Effector memory CD8-positive, alpha-beta T cell (primary cell): ENCODE measurements around the gene SOX9.
A peak's percentile ranks its signal among the peaks of the same experiment; 100 is the strongest.

Source experiments
- ATAC-seq: fragments of 150-1000 bp; cut with Tn5 transposase; replicated peaks from 2 replicates; pipeline ENCODE4 v1.10.0; 2021; ENCODE audit warnings: mild to moderate bottlenecking, moderate library complexity
- DNase-seq, 3 experiments: peaks; one replicate each; pipeline ENCODE4 v3.0.0; 2021
- H3K27ac Mint-ChIP-seq, 2 donors: one replicate each; pipeline ENCODE4 v1.8.0; 2022; ENCODE audit warnings: mild to moderate bottlenecking in 2 of 2, mixed read lengths in 2 of 2, moderate library complexity in 2 of 2
- H3K27me3 Mint-ChIP-seq, 2 donors: one replicate each; pipeline ENCODE4 v1.8.0; 2022; ENCODE audit warnings: mixed read lengths in 2 of 2
- H3K36me3 Mint-ChIP-seq: one replicate; pipeline ENCODE4 v1.8.0; 2022; ENCODE audit warnings: mild to moderate bottlenecking, moderate library complexity, mixed read lengths; ENCODE audit not compliant: insufficient read depth
- H3K4me1 Mint-ChIP-seq, 2 donors: one replicate each; pipeline ENCODE4 v1.8.0; 2022; ENCODE audit warnings: low read depth in 2 of 2, mixed read lengths in 2 of 2
- H3K4me3 Mint-ChIP-seq, 2 donors: one replicate each; pipeline ENCODE4 v1.8.0; 2022; ENCODE audit warnings: mild to moderate bottlenecking in 2 of 2, mixed read lengths in 2 of 2, moderate library complexity in 2 of 2
- H3K9me3 Mint-ChIP-seq, 2 donors: one replicate each; pipeline ENCODE4 v1.8.0; 2022; ENCODE audit warnings: mixed read lengths in 2 of 2

Gene SOX9

DNA sequence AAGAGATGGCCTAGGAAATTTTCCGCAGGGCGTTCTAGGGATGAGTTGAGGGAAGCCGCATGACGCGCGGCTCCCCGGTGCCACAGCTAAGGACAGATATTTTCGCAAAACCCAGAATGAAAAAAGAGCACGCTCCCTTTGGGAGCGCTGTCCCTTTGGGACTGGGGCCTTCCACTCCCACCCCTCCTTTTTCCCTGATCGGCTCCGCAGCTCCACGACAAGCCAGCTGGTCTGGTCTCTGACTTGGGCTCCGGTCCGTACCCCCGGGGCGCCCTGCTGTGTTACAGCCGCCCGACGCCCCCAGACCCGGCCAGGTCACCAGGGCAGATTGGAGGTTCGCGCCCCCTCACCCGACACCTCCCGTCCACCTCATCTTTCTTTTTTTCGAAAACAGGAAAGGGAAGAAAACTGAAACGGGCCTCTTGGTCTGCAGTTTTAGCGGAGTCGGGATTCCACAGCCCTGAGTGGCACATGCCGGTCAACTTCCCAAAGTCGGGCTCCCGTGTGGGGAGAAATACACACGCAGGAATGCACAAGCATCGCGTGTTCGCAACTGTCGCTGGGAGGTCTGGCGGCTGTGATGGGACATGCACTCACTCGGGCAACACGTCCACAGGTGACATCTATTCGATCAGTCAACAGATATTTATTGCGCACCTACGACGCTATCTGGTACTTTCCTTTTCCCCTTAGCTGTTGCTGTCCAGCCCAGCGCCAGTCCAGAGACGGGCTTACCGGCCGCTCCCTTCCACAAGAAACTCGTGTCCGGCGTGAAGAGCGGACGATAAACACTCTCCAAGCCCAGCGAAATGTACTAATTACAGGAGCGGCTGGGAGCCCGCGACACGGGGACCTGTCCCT, 3.9 kb upstream of the SOX9 start:
- H3K27me3 Mint-ChIP-seq = peaks cover 55 to 88% of the 10 kb centered on the region in 2 donors
- H3K9me3 Mint-ChIP-seq = no peaks in the 10 kb centered on the region
- no peak overlapping the region for H3K27ac Mint-ChIP-seq
- DNase-seq (no peak), ATAC-seq (no peak)
- H3K36me3 Mint-ChIP-seq = peaks cover 2% of the 10 kb centered on the region
- no peaks in the 10 kb centered on the region for H3K4me1 Mint-ChIP-seq
- peak overlapping the region in 1 of 2 donors; percentile 10 for H3K4me3 Mint-ChIP-seq

- Mint-ChIP-seq H3K9me3 (no peaks in the 10 kb centered on the region), H3K27me3 (peaks cover 59 to 96% of the 10 kb centered on the region in 2 donors), H3K36me3 (peaks cover 2% of the 10 kb centered on the region), H3K4me1 (no peaks in the 10 kb centered on the region), H3K27ac (no peak overlapping the region), H3K4me3 (no peak overlapping the region)
- ATAC-seq (no peak), DNase-seq (no peak)
Observed at GRCh38 chr17:72117535-72118334, 3.1 kb upstream of the SOX9 start.

GRCh38 chr17:72118335-72119076, 2.3 kb upstream of the SOX9 start:
- no peak overlapping the region for H3K27ac Mint-ChIP-seq
- H3K27me3 Mint-ChIP-seq = peaks cover 66 to 99% of the 10 kb centered on the region in 2 donors
- peaks cover 0 to 4% of the 10 kb centered on the region in 2 donors for H3K4me1 Mint-ChIP-seq
- DNase-seq = peak in 1 of 3 experiments; percentile 2
- no peaks in the 10 kb centered on the region for H3K9me3 Mint-ChIP-seq
- ATAC-seq = no peak
- peaks cover 2% of the 10 kb centered on the region for H3K36me3 Mint-ChIP-seq
- no peak overlapping the region for H3K4me3 Mint-ChIP-seq

DNA sequence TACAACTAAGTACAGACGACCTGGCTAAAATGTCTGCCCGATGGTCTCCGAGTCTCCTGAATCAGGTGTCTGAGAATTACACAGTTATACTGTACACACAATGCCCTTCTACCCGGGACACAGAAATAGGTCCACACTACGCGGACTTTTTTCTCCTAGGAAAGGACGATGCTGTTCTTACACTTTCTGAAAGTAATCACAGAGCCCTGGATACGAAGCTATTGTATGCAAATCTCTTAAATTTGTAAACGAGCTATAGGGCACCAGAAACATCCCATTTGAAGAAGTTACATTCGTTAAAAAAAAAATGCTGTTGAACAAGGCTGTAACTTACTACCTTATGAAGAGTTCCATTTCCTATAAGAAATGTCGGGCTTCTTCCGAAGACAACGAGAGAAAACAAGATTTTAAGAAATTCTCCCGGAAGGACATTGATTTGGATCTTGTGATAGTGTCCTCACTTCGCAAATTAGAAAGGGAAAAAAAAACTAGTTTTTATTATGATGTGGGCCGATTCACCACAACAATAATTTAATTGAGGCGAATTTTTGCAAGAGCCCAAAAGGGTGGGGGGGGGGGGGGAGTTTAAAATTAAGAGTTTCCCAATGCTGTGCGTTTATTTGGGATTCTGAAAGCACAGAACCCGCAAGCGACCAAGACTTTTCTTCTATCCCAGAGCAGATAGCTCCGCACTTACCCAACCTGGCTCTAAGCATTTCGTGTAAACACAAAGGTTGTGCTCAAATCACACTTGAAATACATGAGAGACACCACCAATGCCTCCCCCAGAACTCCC, 1.5 kb upstream of the SOX9 start:
- no peak overlapping the region for H3K4me3 Mint-ChIP-seq
- H3K27ac Mint-ChIP-seq = no peak overlapping the region
- H3K4me1 Mint-ChIP-seq = peaks cover 0 to 4% of the 10 kb centered on the region in 2 donors
- DNase-seq (no peak), ATAC-seq (no peak)
- H3K9me3 Mint-ChIP-seq = peaks cover 0 to 2% of the 10 kb centered on the region in 2 donors
- H3K27me3 Mint-ChIP-seq = peaks cover 71 to 99% of the 10 kb centered on the region in 2 donors
- peaks cover 2% of the 10 kb centered on the region for H3K36me3 Mint-ChIP-seq

GRCh38 chr17:72119873-72120641, 763 bp upstream of the SOX9 start:
- no peak for DNase-seq
- no peak for ATAC-seq
- H3K27ac Mint-ChIP-seq = no peak overlapping the region
- peaks cover 0 to 2% of the 10 kb centered on the region in 2 donors for H3K9me3 Mint-ChIP-seq
- H3K4me3 Mint-ChIP-seq = no peak overlapping the region
- H3K4me1 Mint-ChIP-seq = peaks cover 0 to 4% of the 10 kb centered on the region in 2 donors
- H3K36me3 Mint-ChIP-seq = peaks cover 2% of the 10 kb centered on the region
- peaks cover 75 to 98% of the 10 kb centered on the region in 2 donors for H3K27me3 Mint-ChIP-seq

DNA sequence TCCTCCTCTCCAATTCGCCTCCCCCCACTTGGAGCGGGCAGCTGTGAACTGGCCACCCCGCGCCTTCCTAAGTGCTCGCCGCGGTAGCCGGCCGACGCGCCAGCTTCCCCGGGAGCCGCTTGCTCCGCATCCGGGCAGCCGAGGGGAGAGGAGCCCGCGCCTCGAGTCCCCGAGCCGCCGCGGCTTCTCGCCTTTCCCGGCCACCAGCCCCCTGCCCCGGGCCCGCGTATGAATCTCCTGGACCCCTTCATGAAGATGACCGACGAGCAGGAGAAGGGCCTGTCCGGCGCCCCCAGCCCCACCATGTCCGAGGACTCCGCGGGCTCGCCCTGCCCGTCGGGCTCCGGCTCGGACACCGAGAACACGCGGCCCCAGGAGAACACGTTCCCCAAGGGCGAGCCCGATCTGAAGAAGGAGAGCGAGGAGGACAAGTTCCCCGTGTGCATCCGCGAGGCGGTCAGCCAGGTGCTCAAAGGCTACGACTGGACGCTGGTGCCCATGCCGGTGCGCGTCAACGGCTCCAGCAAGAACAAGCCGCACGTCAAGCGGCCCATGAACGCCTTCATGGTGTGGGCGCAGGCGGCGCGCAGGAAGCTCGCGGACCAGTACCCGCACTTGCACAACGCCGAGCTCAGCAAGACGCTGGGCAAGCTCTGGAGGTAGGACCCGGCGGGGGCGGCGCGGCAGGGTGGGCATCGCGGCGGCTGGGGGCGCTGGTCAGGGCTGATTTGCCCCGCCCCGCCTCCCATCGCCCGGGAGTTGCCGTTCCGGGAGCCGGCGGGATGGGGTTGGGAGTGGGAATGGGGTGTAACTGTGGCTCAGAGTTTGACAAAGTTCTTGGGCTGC, 567 bp downstream of the SOX9 start:
- H3K27ac Mint-ChIP-seq = no peak overlapping the region
- no peak for DNase-seq
- H3K4me1 Mint-ChIP-seq = peaks cover 0 to 4% of the 10 kb centered on the region in 2 donors
- peaks cover 62 to 85% of the 10 kb centered on the region in 2 donors for H3K27me3 Mint-ChIP-seq
- H3K36me3 Mint-ChIP-seq = peaks cover 2% of the 10 kb centered on the region
- H3K9me3 Mint-ChIP-seq = peaks cover 0 to 2% of the 10 kb centered on the region in 2 donors
- no peak for ATAC-seq
- H3K4me3 Mint-ChIP-seq = no peak overlapping the region

DNA sequence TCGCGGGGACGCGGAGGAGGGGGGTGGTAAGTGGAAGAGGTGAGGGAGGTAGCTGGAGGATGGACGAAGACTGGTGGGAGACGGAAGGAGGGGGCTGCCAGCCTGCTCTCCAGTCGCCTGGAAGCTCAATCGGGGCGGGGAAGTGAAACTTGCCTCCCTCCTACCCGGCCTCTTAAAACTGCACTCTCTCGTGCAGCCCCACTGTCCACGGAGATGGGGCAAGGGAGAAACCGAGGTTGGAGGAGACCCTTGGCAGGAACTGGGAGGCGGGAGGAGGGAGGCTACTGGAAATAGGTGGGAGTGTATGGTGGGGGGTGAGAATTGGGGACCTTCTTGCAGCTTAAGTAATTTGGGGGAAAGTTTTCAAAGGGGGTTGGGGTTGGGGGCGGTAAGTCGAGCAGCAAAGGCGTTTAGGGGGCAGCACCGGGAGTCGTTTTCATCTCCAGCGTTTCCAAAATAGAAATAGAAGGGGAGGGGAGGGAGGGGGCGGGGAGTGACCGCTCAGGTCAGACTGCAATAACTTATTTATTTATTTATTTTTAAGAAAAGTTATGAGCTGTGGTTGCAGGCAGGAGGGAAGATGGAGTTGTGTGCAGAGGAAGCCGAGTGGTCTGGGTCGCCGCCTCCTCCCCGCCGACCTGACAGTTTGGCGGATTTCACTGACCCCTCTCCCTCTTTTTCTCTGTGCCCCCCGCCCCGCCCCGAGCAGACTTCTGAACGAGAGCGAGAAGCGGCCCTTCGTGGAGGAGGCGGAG, 1.4 kb downstream of the SOX9 start:
- no peak for DNase-seq
- Mint-ChIP-seq H3K4me1 (peaks cover 0 to 4% of the 10 kb centered on the region in 2 donors), H3K36me3 (peaks cover under 1% of the 10 kb centered on the region), H3K4me3 (no peak overlapping the region), H3K9me3 (peaks cover under 1 to 2% of the 10 kb centered on the region in 2 donors), H3K27me3 (peaks cover 57 to 77% of the 10 kb centered on the region in 2 donors), H3K27ac (no peak overlapping the region)
- ATAC-seq = no peak

DNA sequence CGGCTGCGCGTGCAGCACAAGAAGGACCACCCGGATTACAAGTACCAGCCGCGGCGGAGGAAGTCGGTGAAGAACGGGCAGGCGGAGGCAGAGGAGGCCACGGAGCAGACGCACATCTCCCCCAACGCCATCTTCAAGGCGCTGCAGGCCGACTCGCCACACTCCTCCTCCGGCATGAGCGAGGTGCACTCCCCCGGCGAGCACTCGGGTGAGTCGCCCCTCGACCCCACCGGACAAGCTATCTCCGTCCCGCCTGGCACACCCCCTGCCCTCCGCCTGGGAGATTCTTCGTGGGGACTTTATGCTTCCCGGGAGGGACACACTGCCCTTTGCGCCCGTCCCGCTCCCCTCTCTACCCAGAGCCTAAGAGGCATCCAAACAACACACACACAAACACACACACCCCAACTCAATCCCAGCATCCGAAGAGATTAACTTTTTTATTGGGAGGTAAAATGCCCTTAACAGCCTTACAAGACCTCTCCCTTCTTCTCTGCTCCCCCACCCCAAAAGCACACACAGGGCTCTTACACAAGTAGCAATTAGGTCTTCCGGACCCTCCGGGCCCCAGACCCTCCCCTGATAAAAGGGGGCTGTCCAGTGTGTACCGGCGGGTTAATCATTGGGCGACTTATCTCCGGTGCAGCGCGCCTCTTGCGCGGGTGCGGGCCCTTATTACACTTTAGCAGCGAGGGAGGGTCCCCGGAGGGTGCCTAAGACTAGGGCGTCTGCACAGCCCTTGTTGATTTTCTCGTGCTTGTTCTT, 2.1 kb downstream of the SOX9 start:
- H3K4me1 Mint-ChIP-seq = peaks cover 0 to 4% of the 10 kb centered on the region in 2 donors
- H3K27ac Mint-ChIP-seq = no peak overlapping the region
- DNase-seq = no peak
- no peaks in the 10 kb centered on the region for H3K36me3 Mint-ChIP-seq
- H3K4me3 Mint-ChIP-seq = no peak overlapping the region
- H3K9me3 Mint-ChIP-seq = peaks cover 4 to 8% of the 10 kb centered on the region in 2 donors
- ATAC-seq = no peak
- peaks cover 61 to 69% of the 10 kb centered on the region in 2 donors for H3K27me3 Mint-ChIP-seq

GRCh38 chr17:72123530-72124437, 3.0 kb downstream of the SOX9 start:
- DNase-seq (no peak), ATAC-seq (no peak)
- H3K9me3 Mint-ChIP-seq = peaks cover 4 to 8% of the 10 kb centered on the region in 2 donors
- H3K4me1 Mint-ChIP-seq = peaks cover 0 to 4% of the 10 kb centered on the region in 2 donors
- H3K27ac Mint-ChIP-seq = no peak overlapping the region
- H3K36me3 Mint-ChIP-seq = no peaks in the 10 kb centered on the region
- no peak overlapping the region for H3K4me3 Mint-ChIP-seq
- H3K27me3 Mint-ChIP-seq = peaks cover 52 to 61% of the 10 kb centered on the region in 2 donors

- Mint-ChIP-seq H3K27ac (no peak overlapping the region), H3K27me3 (peaks cover 46 to 54% of the 10 kb centered on the region in 2 donors), H3K36me3 (no peaks in the 10 kb centered on the region), H3K9me3 (peaks cover 4 to 8% of the 10 kb centered on the region in 2 donors), H3K4me3 (no peak overlapping the region), H3K4me1 (peaks cover 0 to 4% of the 10 kb centered on the region in 2 donors)
- no peak for ATAC-seq
- no peak for DNase-seq
Observed at GRCh38 chr17:72124438-72124775, 3.6 kb downstream of the SOX9 start.
